GM12878 (cell line): ENCODE measurements around the gene LPCAT3. TPM values are rescaled to one million over a fixed set of nuclear protein-coding genes. Genes with fewer than 3 reads are reported as not detected.

Experiments used
- ATAC-seq: fragments of 200-7000 bp; cut with Tn5 transposase; 3 replicates; pipeline ENCODE4 v1.9.1; 2020; ENCODE audit warnings: mild to moderate bottlenecking, moderate library complexity
- BruUV-seq: library from RNA; stranded (reverse); fragments of 400-500 nt; replicated peaks from 2 replicates; lab custom pipeline; 2021; lab: Mats Ljungman, UMichigan
- CTCF ChIA-PET: fragments of 300-600 bp; sonication (Branson Sonifier 250); formaldehyde crosslinking; extraction: SDS; loops from one replicate; lab custom pipeline; 2021; ENCODE audit warnings: inconsistent platforms; lab: Yijun Ruan, JAX
- POLR2A ChIA-PET: fragments of 350-600 bp; formaldehyde crosslinking; extraction: SDS; loops from one replicate; lab custom pipeline; 2021; ENCODE audit warnings: inconsistent platforms; lab: Charles Lee
- RAD21 ChIA-PET: fragments of 300-600 bp; sonication (Branson Sonifier 250); formaldehyde crosslinking; loops from one replicate; lab custom pipeline; 2023; ENCODE audit warnings: antibody characterized with exemption; ENCODE audit not compliant: unreplicated experiment; lab: Charles Lee
- SMC1A ChIA-PET: fragments of 300-600 bp; sonication (Branson Sonifier 250); formaldehyde crosslinking; loops from one replicate; lab custom pipeline; 2023; ENCODE audit not compliant: unreplicated experiment, uncharacterized antibody; lab: Charles Lee
- DNase-seq: peaks from one replicate; pipeline ENCODE4 v3.0.0-alpha.2; 2011; ENCODE audit warnings: low read depth, low spot score
- FAIRE-seq: peaks from 3 replicates; lab custom pipeline; 2011; peaks lifted over from hg19 to GRCh38; lab: Jason Lieb, UNC
- H2AFZ ChIP-seq: 2 replicates; pipeline ENCODE4 v1.6.0; 2011; ENCODE audit warnings: low read depth, low read length, control low read depth; ENCODE audit not compliant: control insufficient read depth
- H3K27ac ChIP-seq: 2 replicates; pipeline ENCODE4 v1.5.1; 2011; ENCODE audit warnings: control low read depth; ENCODE audit not compliant: control insufficient read depth, insufficient read depth
- H3K27me3 ChIP-seq, 2 experiments: replicated peaks in 1 of 2; 2 replicates each; pipeline versions ENCODE4 v1.6.0 to v1.6.1; 2011; ENCODE audit warnings: low read length in 1 of 2; ENCODE audit not compliant: control insufficient read depth in 2 of 2, insufficient read depth in 2 of 2
- H3K36me3 ChIP-seq, 2 experiments: 2 replicates each; pipeline ENCODE4 v1.5.1; 2011; ENCODE audit warnings: low read length in 1 of 2; ENCODE audit not compliant: control insufficient read depth in 2 of 2, insufficient read depth in 2 of 2
- H3K4me1 ChIP-seq: 2 replicates; pipeline ENCODE4 v1.6.1; 2011; ENCODE audit warnings: mild to moderate bottlenecking, low read length, moderate library complexity, mixed read lengths; ENCODE audit not compliant: control insufficient read depth, insufficient read depth
- H3K4me2 ChIP-seq: 2 replicates; pipeline ENCODE4 v1.6.0; 2011; ENCODE audit warnings: control low read depth; ENCODE audit not compliant: control insufficient read depth, insufficient read depth
- H3K4me3 ChIP-seq: fragments of 200-600 bp; sonication (generic); 2 replicates; pipeline ENCODE4 v1.5.1; 2016
- H3K79me2 ChIP-seq: 2 replicates; pipeline ENCODE4 v1.6.0; 2011; ENCODE audit warnings: low read length; ENCODE audit not compliant: control insufficient read depth, insufficient read depth
- H3K9ac ChIP-seq: 2 replicates; pipeline ENCODE4 v1.8.0; 2011; ENCODE audit warnings: low read length, control low read depth, mixed read lengths; ENCODE audit not compliant: control insufficient read depth, insufficient read depth
- H3K9me3 ChIP-seq: replicated peaks from 3 replicates; pipeline ENCODE4 v1.5.1; 2011; ENCODE audit warnings: mild to moderate bottlenecking, low read length; ENCODE audit not compliant: control insufficient read depth, insufficient read depth
- H4K20me1 ChIP-seq: 2 replicates; pipeline ENCODE4 v1.6.0; 2011; ENCODE audit not compliant: control insufficient read depth, insufficient read depth
- CREM ChIP-seq: IDR thresholded peaks from 2 replicates; pipeline ENCODE4 v1.6.1; 2014; ENCODE audit warnings: antibody characterized with exemption, low read depth
- ELK1 ChIP-seq: IDR thresholded peaks from 2 replicates; pipeline ENCODE4 v1.6.1; 2012; ENCODE audit warnings: low read depth, low read length, improper control_type of control experiment
- NBN ChIP-seq: fragments of 450-650 bp; IDR thresholded peaks from 2 replicates; pipeline ENCODE4 v1.6.1; 2016
- NFYB ChIP-seq: IDR thresholded peaks from 2 replicates; pipeline ENCODE4 v1.6.1; 2011; ENCODE audit warnings: low read depth, mild to moderate bottlenecking, low read length, improper control_type of control experiment, moderate library complexity; ENCODE audit not compliant: insufficient read depth
- SIN3A ChIP-seq: IDR thresholded peaks from 2 replicates; pipeline ENCODE4 v1.6.1; 2012; ENCODE audit warnings: low read depth, low read length, improper control_type of control experiment
- SMARCA5 ChIP-seq: fragments of 450-650 bp; IDR thresholded peaks from 2 replicates; pipeline ENCODE4 v1.6.1; 2017; ENCODE audit warnings: mild to moderate bottlenecking
- SPI1 ChIP-seq: IDR thresholded peaks from 2 replicates; pipeline ENCODE4 v1.6.1; 2011; ENCODE audit warnings: low read depth, mild to moderate bottlenecking, low read length, moderate library complexity, borderline replicate concordance; ENCODE audit not compliant: insufficient read depth
- ZNF217 ChIP-seq: fragments of 450-650 bp; IDR thresholded peaks from 2 replicates; pipeline ENCODE4 v1.6.1; 2017; ENCODE audit warnings: antibody characterized with exemption, mild to moderate bottlenecking
- WGBS: methylation state at CpG from one replicate; pipeline ENCODE4 v1.1.6; 2016; ENCODE audit warnings: low lambda C conversion rate; ENCODE audit not compliant: insufficient replicate concordance, insufficient coverage; ENCODE audit errors: missing lambda C conversion rate; 5-methylcytosine and 5-hydroxymethylcytosine counted together
- in situ Hi-C: fragments of 300-500 bp; cut with MboI; formaldehyde crosslinking; loops from 9 replicates; pipeline ENCODE4 v1.14.3; 2018; ENCODE audit warnings: mixed read lengths
- intact Hi-C: fragments of 100-400 bp; cut with micrococcal nuclease; formaldehyde crosslinking; loops from one replicate; pipeline ENCODE4 v1.14.2; 2022; ENCODE audit not compliant: unreplicated experiment
- polyA plus RNA-seq, 11 experiments: library from polyadenylated mRNA; depleted of rRNA in 4 of 11; unstranded in 6 of 11; stranded (reverse) in 5 of 11; fragments of >200 nt; fragmentation: Nextera tagmentation in 4 of 11; fragmentation: Illumina TruSeq in 1 of 11; extraction: Ambion mirVana in 4 of 11; extraction: Trizol in 1 of 11; gene quantifications; 1 replicate in 1 of 11; 2 replicates in 10 of 11; pipeline versions ENCODE4 v1.2.1 to v1.2.3, GENCODE V29; 2011 to 2016; ENCODE audit warnings: inconsistent platforms in 2 of 11, missing spikeins in 2 of 11, low read depth in 1 of 11
- total RNA-seq, 4 experiments: library from RNA; depleted of rRNA in 3 of 4; stranded (reverse); fragments of >200 nt in 3 of 4; fragmentation: Illumina TruSeq in 1 of 4; extraction: Trizol in 1 of 4; gene quantifications; 2 replicates each; pipeline versions ENCODE4 v1.2.1 to v1.2.3, GENCODE V29; 2013 to 2021
- TF ChIP-seq, protein P1 (sequence below): fragments of 450-650 bp; IDR thresholded peaks from 2 replicates; pipeline ENCODE4 v1.6.1; 2017; ENCODE audit warnings: mild to moderate bottlenecking
- TF ChIP-seq, protein P2 (sequence below): fragments of 450-650 bp; IDR thresholded peaks from 2 replicates; pipeline ENCODE4 v1.6.1; 2017; ENCODE audit warnings: mild to moderate bottlenecking, low read depth, inconsistent platforms; ENCODE audit not compliant: poor library complexity, severe bottlenecking

Gene LPCAT3
- total and polyA plus RNA-seq, 10 of the 15 experiments (the other 5 are each of a cell fraction or from before 2014, with no cell fraction given): 2.6 to 48.3 (median 23.0) TPM

DNA sequence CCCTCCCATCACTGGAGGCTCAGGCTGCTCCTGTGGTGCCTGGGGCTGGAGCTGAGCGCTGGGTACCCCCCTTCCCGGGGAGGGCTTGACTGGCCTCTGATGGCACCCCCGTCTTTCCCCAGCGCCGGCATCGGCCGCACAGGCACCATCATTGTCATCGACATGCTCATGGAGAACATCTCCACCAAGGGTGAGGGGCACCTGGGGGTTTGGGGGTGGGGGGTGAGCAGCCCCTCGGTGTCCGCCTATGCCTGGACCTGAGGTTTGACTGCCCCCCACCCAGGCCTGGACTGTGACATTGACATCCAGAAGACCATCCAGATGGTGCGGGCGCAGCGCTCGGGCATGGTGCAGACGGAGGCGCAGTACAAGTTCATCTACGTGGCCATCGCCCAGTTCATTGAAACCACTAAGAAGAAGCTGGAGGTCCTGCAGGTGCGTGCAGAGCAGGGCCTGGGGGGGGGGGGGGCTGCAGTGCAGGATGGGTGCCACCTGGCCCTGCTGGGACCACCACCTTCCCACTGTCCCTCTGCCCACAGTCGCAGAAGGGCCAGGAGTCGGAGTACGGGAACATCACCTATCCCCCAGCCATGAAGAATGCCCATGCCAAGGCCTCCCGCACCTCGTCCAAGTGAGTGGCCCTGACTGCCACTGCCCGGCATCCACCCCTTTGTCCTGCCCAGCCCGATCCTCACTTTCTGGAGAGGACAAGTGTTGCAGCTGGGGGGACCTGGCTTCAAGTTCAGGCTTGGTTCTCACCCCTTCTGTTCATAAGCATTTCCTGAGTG is 58.3 kb downstream of the LPCAT3 start (continued):
- TF ChIP-seq SMARCA5 (0 out of 2 replicates have a peak, but pooled peaks have one; percentile 26), SPI1 (no peak), ZNF217 (no peak), NFYB (no peak), SIN3A (no peak)

- Histone ChIP-seq H3K9ac (peak overlapping the region; percentile 91), H3K27ac (peak overlapping the region; percentile 99), H4K20me1 (no peaks in the 10 kb centered on the region), H3K4me1 (peaks cover 82% of the 10 kb centered on the region), H3K79me2 (peaks cover 70% of the 10 kb centered on the region), H3K4me3 (peak overlapping the region; percentile 95), H3K36me3 (peaks cover 12 to 33% of the 10 kb centered on the region in 2 experiments), H3K9me3 (no peaks in the 10 kb centered on the region), H2AFZ (no peak overlapping the region), H3K4me2 (peak overlapping the region; percentile 99), H3K27me3 (no peaks in the 10 kb centered on the region)
- ChIA-PET POLR2A (interaction anchor here (0.6 to 13.5 kb wide), 11 partner anchors 15 to 167 kb away, joined by 3 to 524 read pairs (median 3); partner anchors contain the start of genes C12orf57, C1RL, CDCA3 and ENO2), CTCF (interaction anchor here (0.9 to 13.2 kb wide), 10 partner anchors 9 to 206 kb away, joined by 3 to 645 read pairs (median 4); partner anchors contain the start of genes C12orf57, C1RL, MLF2 and PTPN6), RAD21 (interaction anchor here (0.7 to 13.5 kb wide), 9 partner anchors 8 to 119 kb away, joined by 3 to 426 read pairs (median 5); partner anchors contain the start of genes C12orf57, LPCAT3, PTPN6 and RNU7-1), SMC1A (interaction anchor here (1.1 to 13.2 kb wide), 3 partner anchors 11 to 149 kb away, joined by 3 to 395 read pairs (median 4); partner anchors contain the start of genes C12orf57, C1RL, PTPN6 and RNU7-1)
- DNase-seq: no peak
- intact Hi-C loops: no loop called here
- BruUV-seq: TSS peak; percentile 44
- peak; percentile 90 for FAIRE-seq
- in situ Hi-C loops: loop anchor here (25.0 kb wide), 1 partner anchor 1678 kb away; no protein-coding TSS in a partner anchor
- ATAC-seq: peak; percentile 66
- 0% methylated on average over 24 of the region's 24 CpGs for WGBS
- TF ChIP-seq, protein P1, sequence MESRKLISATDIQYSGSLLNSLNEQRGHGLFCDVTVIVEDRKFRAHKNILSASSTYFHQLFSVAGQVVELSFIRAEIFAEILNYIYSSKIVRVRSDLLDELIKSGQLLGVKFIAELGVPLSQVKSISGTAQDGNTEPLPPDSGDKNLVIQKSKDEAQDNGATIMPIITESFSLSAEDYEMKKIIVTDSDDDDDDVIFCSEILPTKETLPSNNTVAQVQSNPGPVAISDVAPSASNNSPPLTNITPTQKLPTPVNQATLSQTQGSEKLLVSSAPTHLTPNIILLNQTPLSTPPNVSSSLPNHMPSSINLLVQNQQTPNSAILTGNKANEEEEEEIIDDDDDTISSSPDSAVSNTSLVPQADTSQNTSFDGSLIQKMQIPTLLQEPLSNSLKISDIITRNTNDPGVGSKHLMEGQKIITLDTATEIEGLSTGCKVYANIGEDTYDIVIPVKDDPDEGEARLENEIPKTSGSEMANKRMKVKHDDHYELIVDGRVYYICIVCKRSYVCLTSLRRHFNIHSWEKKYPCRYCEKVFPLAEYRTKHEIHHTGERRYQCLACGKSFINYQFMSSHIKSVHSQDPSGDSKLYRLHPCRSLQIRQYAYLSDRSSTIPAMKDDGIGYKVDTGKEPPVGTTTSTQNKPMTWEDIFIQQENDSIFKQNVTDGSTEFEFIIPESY: no peak
- TF ChIP-seq CREM (peak; percentile 94), ELK1 (peak; percentile 59; the same call in 1 of the 2 replicates), NBN (peak; percentile 94)
- TF ChIP-seq, protein P2, sequence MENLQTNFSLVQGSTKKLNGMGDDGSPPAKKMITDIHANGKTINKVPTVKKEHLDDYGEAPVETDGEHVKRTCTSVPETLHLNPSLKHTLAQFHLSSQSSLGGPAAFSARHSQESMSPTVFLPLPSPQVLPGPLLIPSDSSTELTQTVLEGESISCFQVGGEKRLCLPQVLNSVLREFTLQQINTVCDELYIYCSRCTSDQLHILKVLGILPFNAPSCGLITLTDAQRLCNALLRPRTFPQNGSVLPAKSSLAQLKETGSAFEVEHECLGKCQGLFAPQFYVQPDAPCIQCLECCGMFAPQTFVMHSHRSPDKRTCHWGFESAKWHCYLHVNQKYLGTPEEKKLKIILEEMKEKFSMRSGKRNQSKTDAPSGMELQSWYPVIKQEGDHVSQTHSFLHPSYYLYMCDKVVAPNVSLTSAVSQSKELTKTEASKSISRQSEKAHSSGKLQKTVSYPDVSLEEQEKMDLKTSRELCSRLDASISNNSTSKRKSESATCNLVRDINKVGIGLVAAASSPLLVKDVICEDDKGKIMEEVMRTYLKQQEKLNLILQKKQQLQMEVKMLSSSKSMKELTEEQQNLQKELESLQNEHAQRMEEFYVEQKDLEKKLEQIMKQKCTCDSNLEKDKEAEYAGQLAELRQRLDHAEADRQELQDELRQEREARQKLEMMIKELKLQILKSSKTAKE: peak; percentile 96
Observed at GRCh38 chr12:6959058-6959804, 59.0 kb downstream of the LPCAT3 start.
